Stimulated activated CD8-positive, alpha-beta memory T cell treated with anti-CD3 and anti-CD28 coated beads, Interleukin-4, amount 100 ng/mL, for 48 hours (primary cell): Measurements from ENCODE around the gene NSMF.
"Not testable (repeated sequence)": the region's sequence is repeated elsewhere in the genome, so short reads cannot be mapped to it uniquely, and the experiment has no call there.

ENCODE experiments used
- DNase-seq: peaks from one replicate; pipeline ENCODE4 v3.0.0-alpha.2; 2020

NSMF gene

GRCh38 chr9:137456864-137457405, 2.2 kb downstream of the NSMF start:
- no peak for DNase-seq

DNA sequence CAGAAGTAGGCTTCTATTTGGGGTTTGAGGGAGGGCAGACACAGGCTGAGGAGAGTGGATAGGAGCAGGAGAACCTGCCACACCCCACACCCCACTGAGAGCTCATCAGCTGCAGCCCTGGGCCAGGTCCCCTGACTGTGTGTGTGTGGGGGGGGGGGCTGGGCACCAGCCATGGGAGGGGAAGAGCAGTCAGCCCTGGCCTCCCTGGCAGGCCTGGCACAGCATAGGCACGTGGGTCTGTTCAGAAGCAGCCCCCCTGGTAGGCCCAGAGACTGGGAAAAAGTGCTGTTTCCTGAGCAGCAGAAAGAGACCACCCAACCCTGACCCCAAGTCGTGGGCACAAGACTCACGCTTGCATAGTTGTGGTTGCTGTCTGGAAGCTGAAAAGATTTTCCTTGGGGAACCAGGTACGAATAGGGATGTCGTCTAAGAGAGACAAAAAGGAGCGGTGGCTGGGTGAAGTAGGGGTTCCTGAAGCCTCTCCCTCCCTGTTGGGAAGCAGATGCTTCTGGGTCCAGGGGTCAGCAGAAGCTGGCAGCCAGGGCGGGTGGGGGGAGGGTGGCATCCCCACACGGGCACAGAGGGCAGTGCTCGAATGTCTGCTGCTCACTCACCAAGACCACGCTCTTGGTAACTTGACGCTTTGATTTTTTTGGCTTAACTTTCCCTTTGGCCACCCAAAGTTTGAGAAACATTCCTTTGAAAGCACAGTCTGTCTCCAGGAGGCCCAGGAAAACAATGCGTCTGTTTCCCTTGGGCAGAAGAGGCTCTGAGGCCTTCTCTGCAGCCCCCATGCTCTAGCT, 2.9 kb downstream of the NSMF start:
- no peak for DNase-seq

DNA sequence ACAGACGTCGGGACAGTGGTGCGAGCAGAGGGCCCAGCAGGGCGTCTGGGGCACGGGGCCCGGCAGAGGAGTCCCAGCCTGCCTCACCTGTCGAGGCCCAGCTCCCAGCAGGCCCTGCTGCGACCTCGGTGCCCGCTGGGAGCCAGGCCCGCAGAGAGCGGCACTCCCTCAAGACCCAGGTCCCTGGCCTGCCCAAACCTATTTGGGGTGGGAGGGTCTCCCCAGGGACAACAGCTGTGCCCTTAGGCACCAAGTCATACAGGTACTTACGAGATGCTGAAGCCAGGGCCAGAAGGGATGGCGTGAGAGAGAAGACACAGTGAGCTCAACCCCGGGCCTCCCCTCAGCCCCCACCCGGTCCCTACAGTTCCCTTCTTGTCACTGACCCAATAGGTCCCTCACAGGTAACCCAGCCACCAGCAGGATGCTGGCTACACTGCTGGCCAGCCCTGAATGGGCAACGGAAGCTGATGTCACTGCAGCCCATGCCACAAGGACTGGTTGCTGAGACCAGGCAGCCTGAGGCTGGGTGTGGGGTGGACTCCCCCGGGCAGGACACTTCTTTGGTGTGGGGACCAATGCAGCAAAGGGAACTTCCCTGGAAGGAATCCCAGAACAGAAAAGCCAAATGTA, 3.7 kb downstream of the NSMF start:
- no peak for DNase-seq

- no peak for DNase-seq
These were observed 4.4 kb downstream of the NSMF start for GRCh38 chr9:137454597-137455358.

- DNase-seq: peak; percentile 61
These were observed 5.0 kb downstream of the NSMF start for GRCh38 chr9:137454145-137454596.

DNA sequence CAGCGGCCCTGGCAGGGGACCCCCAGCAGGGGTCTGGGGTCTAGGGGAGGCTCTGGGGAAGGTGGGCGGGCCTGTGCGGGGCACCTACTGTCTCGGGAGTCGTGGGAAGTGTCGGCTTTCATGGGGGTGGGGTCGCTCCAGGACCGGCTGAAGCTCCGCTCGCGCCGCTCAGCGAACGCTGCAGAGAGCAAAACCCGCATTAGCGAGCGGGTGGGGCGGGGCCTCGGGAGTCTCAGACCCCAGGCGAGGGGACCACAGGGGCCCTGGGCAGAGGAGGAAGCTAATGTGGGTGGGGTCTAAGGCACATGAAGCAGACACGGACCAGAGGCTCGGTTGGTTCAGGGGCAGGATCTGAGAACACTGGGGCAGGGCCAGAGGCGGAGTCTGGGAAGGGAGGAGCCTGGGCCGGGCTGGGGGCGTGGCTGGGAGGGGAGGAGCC, 5.5 kb downstream of the NSMF start:
- DNase-seq: peak; percentile 80

DNA sequence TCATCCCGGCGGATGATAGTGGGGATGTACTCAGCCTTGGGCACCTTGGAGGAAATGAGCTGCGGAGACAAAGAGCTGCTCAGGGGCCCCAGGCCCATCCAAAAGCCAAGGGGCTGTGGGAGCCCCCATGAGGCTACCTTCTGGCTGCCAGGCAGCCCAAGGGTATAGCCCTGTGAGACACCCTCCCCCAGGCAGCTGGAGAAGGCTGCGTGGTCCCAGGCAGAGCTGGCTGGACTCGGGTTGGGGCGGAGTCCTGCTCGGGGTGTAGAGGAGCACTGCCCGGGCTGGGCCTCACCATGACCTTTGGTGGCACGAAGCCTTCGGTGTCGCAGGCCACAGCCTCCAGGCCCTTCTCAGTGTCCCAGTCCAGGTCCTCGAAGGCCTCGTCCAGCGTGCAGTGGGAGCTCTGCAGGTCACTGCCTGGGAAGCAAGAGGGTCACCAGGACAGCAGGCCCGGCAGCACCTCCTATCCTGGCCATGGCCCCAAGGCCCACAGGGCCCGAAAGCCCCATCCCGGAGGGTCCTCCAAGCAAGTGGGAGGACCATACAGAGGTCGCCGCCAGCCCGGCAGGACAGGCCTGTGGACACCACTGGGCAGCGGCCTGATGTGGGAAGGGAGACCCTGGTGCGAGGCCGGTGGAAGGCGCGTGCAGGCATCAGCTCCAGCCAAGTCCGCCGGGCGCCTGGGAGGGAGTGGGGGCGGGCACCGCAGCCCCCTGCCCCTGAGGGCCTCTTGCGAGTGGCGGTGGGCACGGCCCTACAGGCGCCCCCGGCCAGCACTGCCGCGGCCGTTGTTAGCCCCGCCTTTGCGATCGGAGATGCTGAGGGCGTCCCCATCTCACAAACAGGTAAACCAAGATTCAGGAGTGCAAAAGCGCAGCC, 6.1 kb downstream of the NSMF start:
- no peak for DNase-seq

DNA sequence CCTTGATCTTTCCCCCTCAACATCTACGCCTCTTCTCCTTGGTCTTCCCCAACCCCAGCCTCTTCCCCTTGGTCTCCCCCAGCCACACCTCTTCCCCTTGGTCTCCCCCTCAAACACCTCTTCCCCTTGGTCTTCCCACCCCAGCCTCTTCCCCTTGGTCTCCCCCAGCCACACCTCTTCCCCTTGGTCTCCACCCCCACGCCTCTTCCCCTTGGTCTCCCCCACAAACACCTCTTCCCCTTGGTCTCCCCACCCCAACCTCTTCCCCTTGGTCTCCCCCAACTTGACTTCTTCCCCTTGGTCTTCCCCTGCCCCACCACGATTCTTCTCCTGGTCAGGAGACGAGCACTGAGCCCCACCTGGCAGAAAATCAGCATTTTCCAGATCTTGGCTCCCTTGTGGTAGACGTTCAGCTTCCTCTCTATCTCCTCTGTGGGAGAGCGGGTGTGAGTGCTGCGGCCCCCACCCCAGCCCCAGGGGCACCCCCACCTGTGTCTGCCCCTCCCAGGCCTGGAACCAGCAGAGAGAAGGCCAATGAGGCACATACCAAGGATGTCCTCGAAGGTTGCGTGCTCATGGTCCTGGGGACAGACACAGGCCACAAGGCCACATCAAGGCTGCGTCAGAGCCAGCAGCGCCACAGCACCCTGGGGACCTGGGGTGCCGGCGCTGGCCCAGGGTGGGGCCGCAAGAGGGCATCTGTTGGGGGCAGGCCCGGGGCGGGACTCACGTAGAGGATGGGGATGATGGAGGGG, 7.0 kb downstream of the NSMF start:
- no peak for DNase-seq

- DNase-seq: not testable (repeated sequence)
These were observed 7.7 kb downstream of the NSMF start for GRCh38 chr9:137451264-137452005.

GRCh38 chr9:137450539-137451222, 8.5 kb downstream of the NSMF start:
- DNase-seq: not testable (repeated sequence)

GRCh38 chr9:137449931-137450538, 9.1 kb downstream of the NSMF start:
- DNase-seq: peak; percentile 47

DNA sequence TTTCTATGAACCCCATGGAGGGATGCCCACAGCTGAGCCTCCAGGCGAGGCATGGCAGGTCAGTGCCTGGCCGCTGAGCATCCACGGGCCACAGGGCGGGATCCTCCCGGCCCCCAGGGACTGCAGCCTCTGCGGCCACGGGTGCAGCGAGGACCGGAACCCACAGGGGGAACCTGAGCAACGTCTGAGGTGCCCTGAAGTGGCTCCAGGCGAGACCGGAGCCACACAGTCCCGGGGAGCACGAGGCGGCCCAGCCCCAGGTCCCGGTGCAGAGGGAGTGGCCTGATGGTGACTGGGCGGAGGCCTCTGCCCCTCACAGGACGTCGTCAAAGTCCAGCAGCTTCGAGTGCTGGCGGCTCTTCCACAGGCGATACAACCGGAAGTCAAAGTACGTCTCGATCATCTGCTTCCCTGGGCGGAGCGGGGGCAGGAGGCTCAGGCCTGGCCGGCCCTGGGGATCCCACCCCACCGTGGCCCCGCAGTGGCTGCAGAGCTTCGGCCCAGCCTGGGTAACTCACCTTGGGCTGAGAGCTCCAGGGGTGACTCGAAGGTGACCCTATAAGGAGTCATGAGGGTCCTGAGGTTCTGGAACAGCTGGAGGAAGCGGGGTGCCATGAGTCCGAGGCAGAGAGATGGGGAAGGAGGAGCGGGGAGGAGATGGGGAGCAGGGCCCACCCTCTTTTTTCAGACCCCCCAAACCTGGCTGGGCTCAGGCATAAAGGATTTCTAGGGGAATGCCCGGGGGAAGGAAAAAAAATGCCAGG, 9.9 kb downstream of the NSMF start:
- no peak for DNase-seq

- DNase-seq: no peak
These were observed 10.6 kb downstream of the NSMF start for GRCh38 chr9:137448602-137448962.

GRCh38 chr9:137447722-137448601, 11.2 kb downstream of the NSMF start:
- DNase-seq: no peak

DNA sequence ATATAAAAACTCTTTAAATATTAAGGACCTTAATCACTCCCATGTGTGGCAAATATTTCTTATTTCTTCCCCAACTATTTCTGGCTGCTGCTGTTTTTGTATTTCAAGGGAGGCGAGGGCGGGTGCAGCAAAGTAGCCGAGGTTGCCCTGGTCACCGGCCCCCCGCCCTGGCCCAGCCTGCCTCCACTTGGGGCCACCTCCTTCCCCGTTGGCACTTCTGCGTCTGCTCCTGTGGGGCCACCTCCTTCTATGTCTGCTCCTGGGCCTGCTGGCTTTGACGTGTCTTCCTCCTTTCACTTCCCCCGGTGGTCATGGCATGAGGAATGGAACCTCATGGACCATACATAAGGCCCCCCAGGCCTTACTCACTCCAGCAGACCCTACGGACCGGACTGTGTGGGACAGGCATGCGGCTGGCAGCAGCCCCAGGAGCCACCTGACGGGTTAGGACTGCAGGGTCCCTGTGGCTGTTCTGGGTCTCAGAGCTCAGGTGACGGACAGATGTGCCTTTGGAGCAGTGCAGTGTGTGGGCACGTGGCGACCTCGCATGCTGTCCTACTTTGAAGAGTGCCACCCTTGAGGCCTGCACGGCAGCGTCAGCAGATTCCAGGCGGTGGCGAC, 12.2 kb downstream of the NSMF start:
- DNase-seq: no peak

DNA sequence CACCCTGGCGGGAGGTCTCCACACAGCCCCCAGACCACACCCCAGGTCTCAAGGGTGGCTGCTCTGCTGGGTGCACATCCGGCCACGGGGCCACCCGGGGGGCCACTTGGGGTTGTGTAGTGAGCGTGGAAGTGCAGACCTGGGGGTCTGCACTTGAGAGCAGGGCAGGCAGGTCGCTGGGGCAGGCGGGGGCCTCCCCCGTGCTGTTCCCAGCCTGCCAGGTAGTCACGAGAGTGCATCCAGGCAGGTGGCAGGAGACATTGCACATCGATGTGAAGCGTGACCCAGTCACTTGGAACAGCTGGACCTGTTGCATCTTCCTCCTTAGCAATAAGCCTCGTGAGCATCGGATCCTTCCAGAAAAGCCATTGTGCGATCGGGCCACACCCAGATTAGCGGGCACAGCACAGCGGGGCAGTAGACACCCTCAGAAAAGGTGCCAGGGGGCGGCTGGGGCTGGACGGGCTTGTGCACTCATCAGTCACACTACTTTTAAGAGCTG, 13.2 kb downstream of the NSMF start:
- DNase-seq: no peak

GRCh38 chr9:137445275-137445807, 13.8 kb downstream of the NSMF start:
- peak; percentile 93 for DNase-seq
